Renal pelvis (tissue), 4 donors: Measurements from ENCODE around the gene PCDHB1. TPM values are rescaled to one million over a fixed set of nuclear protein-coding genes. Genes with fewer than 3 reads are reported as not detected.
"Not testable (repeated sequence)": the region's sequence is repeated elsewhere in the genome, so short reads cannot be mapped to it uniquely, and the experiment has no call there.

Experiments used
- DNase-seq: peaks from one replicate; pipeline ENCODE4 v3.0.0-alpha.2; 2013
- polyA plus RNA-seq, 3 donors: library from polyadenylated mRNA; unstranded; fragments of 120-200 nt; gene quantifications; one replicate each; pipeline ENCODE4 v1.2.1, GENCODE V29; 2013; ENCODE audit not compliant: insufficient read length in 3 of 3

The PCDHB1 gene
- polyA plus RNA-seq, 3 donors: 0.04 to 0.15 (median 0.08) TPM

- no peak for DNase-seq
Observed at GRCh38 chr5:141042555-141042954, 8.6 kb upstream of the PCDHB1 start.

- DNase-seq: no peak
Observed at GRCh38 chr5:141051521-141051866, 320 bp downstream of the PCDHB1 start.

GRCh38 chr5:141077826-141078225, 26.7 kb downstream of the PCDHB1 start:
- no peak for DNase-seq

- DNase-seq: no peak
Observed at GRCh38 chr5:141082228-141082627, 31.1 kb downstream of the PCDHB1 start.

- peak; percentile 30 for DNase-seq
Observed at GRCh38 chr5:141084487-141084989, 33.4 kb downstream of the PCDHB1 start.

- DNase-seq: peak; percentile 9
Observed at GRCh38 chr5:141094481-141095262, 43.5 kb downstream of the PCDHB1 start, which contains the start of gene PCDHB2. Gene PCDHB2, plus strand, starts transcription at chr5:141094615. Its CDS starts 176 bp downstream, at chr5:141094791.

- no peak for DNase-seq
Observed at GRCh38 chr5:141095263-141095641, 44.1 kb downstream of the PCDHB1 start.

- DNase-seq: not testable (repeated sequence)
Observed at GRCh38 chr5:141096181-141096580, 45.0 kb downstream of the PCDHB1 start.

GRCh38 chr5:141096586-141096985, 45.4 kb downstream of the PCDHB1 start:
- DNase-seq: not testable (repeated sequence)

- DNase-seq: no peak
Observed at GRCh38 chr5:141100243-141100805, 49.1 kb downstream of the PCDHB1 start, which contains the start of gene PCDHB3. Gene PCDHB3, plus strand, starts transcription at chr5:141100473. Its CDS starts 177 bp downstream, at chr5:141100650.

GRCh38 chr5:141101059-141101458, 49.9 kb downstream of the PCDHB1 start:
- no peak for DNase-seq

- DNase-seq: not testable (repeated sequence)
Observed at GRCh38 chr5:141102070-141102469, 50.9 kb downstream of the PCDHB1 start.

GRCh38 chr5:141102471-141102870, 51.3 kb downstream of the PCDHB1 start:
- DNase-seq: not testable (repeated sequence)

GRCh38 chr5:141105350-141105749, 54.2 kb downstream of the PCDHB1 start:
- no peak for DNase-seq

Other genes with a start within 250 kb of the PCDHB1 start
- 1 to 10 TPM in 1 of 3 donors, under 1 TPM in 2; 0.73 to 1.2 (median 0.81) TPM for gene PCDHA4, start 244.3 kb upstream of the PCDHB1 start, polyA plus RNA-seq
- under 1 TPM; 0.09 to 0.18 (median 0.14) TPM for gene PCDHA5, start 229.8 kb upstream of the PCDHB1 start, polyA plus RNA-seq
- under 1 TPM; 0.25 to 0.37 (median 0.32) TPM for gene PCDHA6, start 223.4 kb upstream of the PCDHB1 start, polyA plus RNA-seq
- under 1 TPM; 0.19 to 0.47 (median 0.34) TPM for gene PCDHA7, start 217.1 kb upstream of the PCDHB1 start, polyA plus RNA-seq
- under 1 TPM in 1 of 3 donors, not detected in 2; 0.10 TPM for gene PCDHA8, start 210.2 kb upstream of the PCDHB1 start, polyA plus RNA-seq
- under 1 TPM; 0.03 to 0.08 (median 0.06) TPM for gene PCDHA9, start 203.0 kb upstream of the PCDHB1 start, polyA plus RNA-seq
- under 1 TPM; 0.33 to 0.59 (median 0.39) TPM for gene PCDHA10, start 195.5 kb upstream of the PCDHB1 start, polyA plus RNA-seq
- gene PCDHA11, start 182.4 kb upstream of the PCDHB1 start, polyA plus RNA-seq: under 1 TPM; 0.05 to 0.24 (median 0.18) TPM
- under 1 TPM in 2 of 3 donors, not detected in 1; 0.07 to 0.14 TPM for gene PCDHA12, start 176.1 kb upstream of the PCDHB1 start, polyA plus RNA-seq
- gene PCDHA13, start 169.2 kb upstream of the PCDHB1 start, polyA plus RNA-seq: under 1 TPM in 1 of 3 donors, not detected in 2; 0.07 TPM
- gene PCDHAC1, start 125.1 kb upstream of the PCDHB1 start, polyA plus RNA-seq: under 1 TPM; 0.06 to 0.10 (median 0.06) TPM
- under 1 TPM; 0.29 to 0.71 (median 0.53) TPM for gene PCDHAC2, start 84.9 kb upstream of the PCDHB1 start, polyA plus RNA-seq
- 1 to 10 TPM; 4.5 to 8.4 (median 4.9) TPM for gene PCDHB2, start 43.2 kb downstream of the PCDHB1 start, polyA plus RNA-seq
- 1 to 10 TPM; 3.7 to 4.7 (median 3.8) TPM for gene PCDHB3, start 49.1 kb downstream of the PCDHB1 start, polyA plus RNA-seq
- gene PCDHB4, start 70.4 kb downstream of the PCDHB1 start, polyA plus RNA-seq: 1 to 10 TPM in 2 of 3 donors, under 1 TPM in 1; 0.97 to 2.1 (median 2.0) TPM
- 1 to 10 TPM; 5.3 to 9.5 (median 9.1) TPM for gene PCDHB5, start 83.8 kb downstream of the PCDHB1 start, polyA plus RNA-seq
- gene PCDHB6, start 98.7 kb downstream of the PCDHB1 start, polyA plus RNA-seq: 1 to 10 TPM; 1.6 to 3.1 (median 3.0) TPM
- gene PCDHB7, start 121.3 kb downstream of the PCDHB1 start, polyA plus RNA-seq: 1 to 10 TPM; 3.5 to 4.4 (median 4.2) TPM
- 1 to 10 TPM; 1.5 to 3.1 (median 2.1) TPM for gene PCDHB8, start 126.4 kb downstream of the PCDHB1 start, polyA plus RNA-seq
- 1 to 10 TPM; 5.1 to 7.4 (median 6.5) TPM for gene PCDHB16, start 131.0 kb downstream of the PCDHB1 start, polyA plus RNA-seq
- gene PCDHB9, start 135.8 kb downstream of the PCDHB1 start, polyA plus RNA-seq: 1 to 10 TPM; 3.4 to 4.5 (median 4.1) TPM
- 1 to 10 TPM; 4.9 to 6.6 (median 6.4) TPM for gene PCDHB10, start 141.0 kb downstream of the PCDHB1 start, polyA plus RNA-seq
- 1 to 10 TPM; 3.8 to 6.5 (median 4.6) TPM for gene PCDHB11, start 148.3 kb downstream of the PCDHB1 start, polyA plus RNA-seq
- gene PCDHB12, start 157.3 kb downstream of the PCDHB1 start, polyA plus RNA-seq: 1 to 10 TPM; 3.6 to 4.6 (median 4.5) TPM
- gene PCDHB13, start 162.5 kb downstream of the PCDHB1 start, polyA plus RNA-seq: 1 to 10 TPM; 6.4 to 7.5 (median 6.9) TPM
- 10 to 100 TPM; 10.1 to 11.2 (median 10.2) TPM for gene PCDHB14, start 172.0 kb downstream of the PCDHB1 start, polyA plus RNA-seq
- gene PCDHB15, start 194.0 kb downstream of the PCDHB1 start, polyA plus RNA-seq: 10 to 100 TPM; 14.3 to 15.2 (median 14.7) TPM